Liver (tissue), 9 donors: ENCODE data around the gene SGSM1. TPM values are rescaled to one million over a fixed set of nuclear protein-coding genes. Genes with fewer than 3 reads are reported as not detected.

ENCODE experiments used
- DNase-seq: peaks from one replicate; pipeline ENCODE4 v3.0.0-alpha.2; 2017; ENCODE audit warnings: low spot score
- H3K27ac ChIP-seq, 2 donors: one replicate each; pipeline ENCODE4 v1.7.0; 2013; ENCODE audit warnings: inconsistent platforms in 2 of 2, low read length in 2 of 2, control low read depth in 1 of 2, low read depth in 1 of 2, mild to moderate bottlenecking in 1 of 2
- H3K27me3 ChIP-seq, 4 donors: one replicate each; pipeline versions ENCODE4 v1.6.1 to v1.7.0; 2013; ENCODE audit warnings: low read length in 3 of 4, inconsistent platforms in 1 of 4, mild to moderate bottlenecking in 1 of 4, moderate library complexity in 1 of 4; ENCODE audit not compliant: control insufficient read depth in 4 of 4, insufficient read depth in 4 of 4
- H3K36me3 ChIP-seq, 4 donors: one replicate each; pipeline versions ENCODE4 v1.6.1 to v1.7.0; 2013; ENCODE audit warnings: low read length in 3 of 4, mild to moderate bottlenecking in 3 of 4, low read depth in 1 of 4, moderate library complexity in 1 of 4; ENCODE audit not compliant: control insufficient read depth in 4 of 4, insufficient read depth in 3 of 4
- H3K4me1 ChIP-seq, 4 donors: one replicate each; pipeline versions ENCODE4 v1.6.1 to v1.7.0; 2013; ENCODE audit warnings: low read length in 3 of 4, mild to moderate bottlenecking in 3 of 4, moderate library complexity in 1 of 4; ENCODE audit not compliant: control insufficient read depth in 4 of 4, insufficient read depth in 4 of 4
- H3K4me3 ChIP-seq, 3 donors: one replicate each; pipeline versions ENCODE4 v1.6.1 to v1.7.0; 2013; ENCODE audit warnings: low read length in 3 of 3, control low read depth in 1 of 3, low read depth in 1 of 3, mild to moderate bottlenecking in 1 of 3
- H3K9ac ChIP-seq, 2 donors: one replicate each; pipeline ENCODE4 v1.7.0; 2013; ENCODE audit warnings: low read length in 2 of 2, mild to moderate bottlenecking in 2 of 2, moderate library complexity in 2 of 2, control low read depth in 1 of 2, low read depth in 1 of 2
- H3K9me3 ChIP-seq, 4 donors: one replicate each; pipeline versions ENCODE4 v1.6.1 to v1.7.0; 2013; ENCODE audit warnings: low read length in 3 of 4; ENCODE audit not compliant: control insufficient read depth in 4 of 4
- ATF3 ChIP-seq: IDR thresholded peaks from 2 replicates; pipeline ENCODE4 v1.6.1; 2016; ENCODE audit warnings: antibody characterized with exemption
- CTCF ChIP-seq: fragments of 150-350 bp; IDR thresholded peaks from 2 replicates; pipeline ENCODE4 v1.5.1; 2017; ENCODE audit warnings: improper control_type of control experiment, low read depth, low read length; ENCODE audit not compliant: missing input control
- EGR1 ChIP-seq, 2 donors: IDR thresholded peaks; 2 replicates each; pipeline ENCODE4 v1.6.1; 2016 to 2018; ENCODE audit warnings: antibody characterized with exemption in 2 of 2, low read depth in 2 of 2
- FOXA1 ChIP-seq: IDR thresholded peaks from 2 replicates; pipeline ENCODE4 v1.6.1; 2016; ENCODE audit warnings: antibody characterized with exemption
- FOXA2 ChIP-seq: IDR thresholded peaks from 2 replicates; pipeline ENCODE4 v1.6.1; 2016; ENCODE audit warnings: antibody characterized with exemption
- GABPA ChIP-seq, 2 donors: IDR thresholded peaks in 1 of 2; conservative IDR thresholded peaks in 1 of 2; 2 replicates each; pipeline ENCODE4 v1.6.1; 2016; ENCODE audit warnings: antibody characterized with exemption in 2 of 2, mild to moderate bottlenecking in 1 of 2, moderate library complexity in 1 of 2
- HNF4A ChIP-seq, 2 donors: conservative IDR thresholded peaks; 2 replicates each; pipeline ENCODE4 v1.6.1; 2016; ENCODE audit warnings: antibody characterized with exemption in 2 of 2, mild to moderate bottlenecking in 2 of 2
- HNF4G ChIP-seq: IDR thresholded peaks from 2 replicates; pipeline ENCODE4 v1.6.1; 2016; ENCODE audit warnings: antibody characterized with exemption
- JUND ChIP-seq, 2 donors: IDR thresholded peaks; 2 replicates each; pipeline ENCODE4 v1.6.1; 2016; ENCODE audit warnings: antibody characterized with exemption in 2 of 2
- NR2F2 ChIP-seq: IDR thresholded peaks from 2 replicates; pipeline ENCODE4 v1.6.1; 2016; ENCODE audit warnings: antibody characterized with exemption
- RAD21 ChIP-seq, 2 donors: IDR thresholded peaks; 2 replicates each; pipeline ENCODE4 v1.6.1; 2016; ENCODE audit warnings: antibody characterized with exemption in 2 of 2, mild to moderate bottlenecking in 2 of 2
- RXRA ChIP-seq, 2 donors: IDR thresholded peaks; 2 replicates each; pipeline ENCODE4 v1.6.1; 2017 to 2018; ENCODE audit warnings: antibody characterized with exemption in 2 of 2, mild to moderate bottlenecking in 1 of 2
- TAF1 ChIP-seq: conservative IDR thresholded peaks from 2 replicates; pipeline ENCODE4 v1.6.1; 2016; ENCODE audit warnings: antibody characterized with exemption, mild to moderate bottlenecking
- YY1 ChIP-seq: IDR thresholded peaks from 2 replicates; pipeline ENCODE4 v1.6.1; 2016; ENCODE audit warnings: antibody characterized with exemption, mild to moderate bottlenecking
- ZBTB33 ChIP-seq: IDR thresholded peaks from 2 replicates; pipeline ENCODE4 v1.6.1; 2016; ENCODE audit warnings: antibody characterized with exemption
- WGBS: extraction: QIAGEN DNeasy Blood & Tissue Kit; methylation state at CpG from one replicate; pipeline ENCODE4 v1.1.7; 2013; 5-methylcytosine and 5-hydroxymethylcytosine counted together
- polyA plus RNA-seq, 2 donors: library from polyadenylated mRNA; stranded (reverse) in 1 of 2; unstranded in 1 of 2; fragments of 200-250 nt in 1 of 2; fragments of >200 nt in 1 of 2; fragmentation: Nextera tagmentation in 1 of 2; extraction: Ambion mirVana in 1 of 2; gene quantifications; one replicate each; pipeline versions ENCODE4 v1.2.1 to v1.2.3, GENCODE V29; 2013 to 2015
- total RNA-seq, 2 donors: library from RNA; depleted of rRNA; stranded (reverse); fragments of >200 nt; gene quantifications; one replicate each; pipeline ENCODE4 v1.2.3, GENCODE V29; 2014
- TF ChIP-seq, protein P1 (sequence below): IDR thresholded peaks from 2 replicates; pipeline ENCODE4 v1.6.1; 2016; ENCODE audit warnings: antibody characterized with exemption, mild to moderate bottlenecking
- TF ChIP-seq, protein P2 (sequence below): IDR thresholded peaks from 2 replicates; pipeline ENCODE4 v1.6.1; 2016; ENCODE audit warnings: antibody characterized with exemption
- donor health status: healthy.
- donor health status: healthy.
- donor health status: healthy.
- donor health status: healthy.
- donor health status: healthy.

The SGSM1 gene
- total and polyA plus RNA-seq, 4 donors, result 0.08 to 0.51 (median 0.21) TPM

DNA sequence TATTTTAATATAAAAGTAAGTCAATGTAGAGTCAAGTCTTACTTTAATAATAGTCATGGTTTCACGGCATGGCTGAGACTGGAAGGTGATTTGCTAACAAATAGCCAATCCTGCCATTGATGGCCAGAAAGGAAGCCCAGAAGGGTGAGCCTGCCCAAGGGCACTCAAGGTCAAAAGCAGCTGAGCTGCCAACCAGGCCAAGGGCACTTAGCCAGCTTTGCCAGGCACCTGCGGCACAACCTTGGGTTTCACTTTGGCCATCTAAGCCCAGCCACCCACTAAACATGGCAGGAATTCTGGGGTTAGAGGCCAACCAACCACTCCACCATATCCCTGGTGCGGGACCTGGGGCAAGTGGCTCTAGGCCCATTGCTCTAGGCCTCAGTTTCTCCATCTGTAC lies 136.3 kb downstream of the SGSM1 start:
- H3K9me3 ChIP-seq, result no peaks in the 10 kb centered on the region
- peaks cover 0 to 5% (median 0%) of the 10 kb centered on the region in 4 donors for H3K4me1 ChIP-seq
- TF ChIP-seq GABPA (IDR thresholded peaks at IDR 0.05 in 1 of 2, conservative IDR thresholded peaks at IDR 0.05 in 1 of 2) (no peak), HNF4G (no peak), ZBTB33 (no peak), TAF1 (no peak), YY1 (no peak), FOXA2 (no peak), CTCF (no peak), HNF4A (conservative IDR thresholded peaks at IDR 0.05) (no peak), ATF3 (no peak), RAD21 (IDR thresholded peaks at IDR 0.05) (no peak), RXRA (IDR thresholded peaks at IDR 0.05) (no peak), JUND (IDR thresholded peaks at IDR 0.05) (no peak), FOXA1 (no peak), NR2F2 (no peak), EGR1 (IDR thresholded peaks at IDR 0.05; ENCODE audit: low read depth in 2 of 2) (no peak)
- TF ChIP-seq, protein P1, sequence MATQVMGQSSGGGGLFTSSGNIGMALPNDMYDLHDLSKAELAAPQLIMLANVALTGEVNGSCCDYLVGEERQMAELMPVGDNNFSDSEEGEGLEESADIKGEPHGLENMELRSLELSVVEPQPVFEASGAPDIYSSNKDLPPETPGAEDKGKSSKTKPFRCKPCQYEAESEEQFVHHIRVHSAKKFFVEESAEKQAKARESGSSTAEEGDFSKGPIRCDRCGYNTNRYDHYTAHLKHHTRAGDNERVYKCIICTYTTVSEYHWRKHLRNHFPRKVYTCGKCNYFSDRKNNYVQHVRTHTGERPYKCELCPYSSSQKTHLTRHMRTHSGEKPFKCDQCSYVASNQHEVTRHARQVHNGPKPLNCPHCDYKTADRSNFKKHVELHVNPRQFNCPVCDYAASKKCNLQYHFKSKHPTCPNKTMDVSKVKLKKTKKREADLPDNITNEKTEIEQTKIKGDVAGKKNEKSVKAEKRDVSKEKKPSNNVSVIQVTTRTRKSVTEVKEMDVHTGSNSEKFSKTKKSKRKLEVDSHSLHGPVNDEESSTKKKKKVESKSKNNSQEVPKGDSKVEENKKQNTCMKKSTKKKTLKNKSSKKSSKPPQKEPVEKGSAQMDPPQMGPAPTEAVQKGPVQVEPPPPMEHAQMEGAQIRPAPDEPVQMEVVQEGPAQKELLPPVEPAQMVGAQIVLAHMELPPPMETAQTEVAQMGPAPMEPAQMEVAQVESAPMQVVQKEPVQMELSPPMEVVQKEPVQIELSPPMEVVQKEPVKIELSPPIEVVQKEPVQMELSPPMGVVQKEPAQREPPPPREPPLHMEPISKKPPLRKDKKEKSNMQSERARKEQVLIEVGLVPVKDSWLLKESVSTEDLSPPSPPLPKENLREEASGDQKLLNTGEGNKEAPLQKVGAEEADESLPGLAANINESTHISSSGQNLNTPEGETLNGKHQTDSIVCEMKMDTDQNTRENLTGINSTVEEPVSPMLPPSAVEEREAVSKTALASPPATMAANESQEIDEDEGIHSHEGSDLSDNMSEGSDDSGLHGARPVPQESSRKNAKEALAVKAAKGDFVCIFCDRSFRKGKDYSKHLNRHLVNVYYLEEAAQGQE, result no peak
- TF ChIP-seq, protein P2, sequence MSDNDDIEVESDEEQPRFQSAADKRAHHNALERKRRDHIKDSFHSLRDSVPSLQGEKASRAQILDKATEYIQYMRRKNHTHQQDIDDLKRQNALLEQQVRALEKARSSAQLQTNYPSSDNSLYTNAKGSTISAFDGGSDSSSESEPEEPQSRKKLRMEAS, result no peak
- no peaks in the 10 kb centered on the region for H3K27me3 ChIP-seq
- DNase-seq, result no peak
- 84% methylated on average over 3 of the region's 3 CpGs for WGBS
- H3K27ac ChIP-seq, result no peak overlapping the region
- H3K36me3 ChIP-seq, result no peaks in the 10 kb centered on the region
- no peak overlapping the region for H3K4me3 ChIP-seq
- H3K9ac ChIP-seq, result no peak overlapping the region
